ENCODE results near the gene PAX7.
"Not testable (repeated sequence)": the region's sequence is repeated elsewhere in the genome, so short reads cannot be mapped to it uniquely, and the experiment has no call there.

Gene PAX7

GRCh38 chr1:18691648-18692047 is 61.0 kb downstream of the PAX7 start:
- WGBS, 2 experiments (ENCODE audit: insufficient coverage in 2 of 2) = 94% methylated on average over 14 to 18 of the region's 20 CpGs
- Histone ChIP-seq H3K9me3 (ENCODE audit: control insufficient read depth, low read length) (no peaks in the 10 kb centered on the region), H3K36me3 (ENCODE audit: control insufficient read depth, insufficient read depth, low read length) (no peaks in the 10 kb centered on the region), H3K4me3 (ENCODE audit: extremely low read depth, insufficient read depth, low read length, poor library complexity, severe bottlenecking) (no peak overlapping the region), H3K4me1 (ENCODE audit: control insufficient read depth, insufficient read depth, low read length, poor library complexity, severe bottlenecking) (peaks cover 10% of the 10 kb centered on the region), H3K27ac (ENCODE audit: low read depth, low read length, severe bottlenecking) (no peak overlapping the region)

GRCh38 chr1:18693256-18694098 is 62.8 kb downstream of the PAX7 start:
- Histone ChIP-seq H3K36me3 (ENCODE audit: control insufficient read depth, insufficient read depth, low read length) (no peaks in the 10 kb centered on the region), H3K27ac (ENCODE audit: low read depth, low read length, severe bottlenecking) (no peak overlapping the region), H3K4me3 (ENCODE audit: extremely low read depth, insufficient read depth, low read length, poor library complexity, severe bottlenecking) (no peak overlapping the region), H3K4me1 (ENCODE audit: control insufficient read depth, insufficient read depth, low read length, poor library complexity, severe bottlenecking) (peaks cover 10% of the 10 kb centered on the region), H3K9me3 (ENCODE audit: control insufficient read depth, low read length) (no peaks in the 10 kb centered on the region)
- WGBS, 2 experiments (ENCODE audit: insufficient coverage in 2 of 2) = 48 to 50% methylated on average over 15 to 23 of the region's 25 CpGs

GRCh38 chr1:18694289-18694688 is 63.6 kb downstream of the PAX7 start:
- H3K36me3 ChIP-seq (ENCODE audit: control insufficient read depth, insufficient read depth, low read length); H3K4me3 ChIP-seq (ENCODE audit: extremely low read depth, insufficient read depth, low read length, poor library complexity, severe bottlenecking); H3K9me3 ChIP-seq (ENCODE audit: control insufficient read depth, low read length); H3K27ac ChIP-seq (ENCODE audit: low read depth, low read length, severe bottlenecking); H3K4me1 ChIP-seq (ENCODE audit: control insufficient read depth, insufficient read depth, low read length, poor library complexity, severe bottlenecking): not testable (repeated sequence)
- WGBS, 2 experiments (ENCODE audit: insufficient coverage in 2 of 2) = 88 to 100% methylated on average over 3 to 4 of the region's 7 CpGs

- H3K27ac ChIP-seq (ENCODE audit: low read depth, low read length, severe bottlenecking) = no peak overlapping the region
- no peaks in the 10 kb centered on the region for H3K36me3 ChIP-seq (ENCODE audit: control insufficient read depth, insufficient read depth, low read length)
- H3K9me3 ChIP-seq (ENCODE audit: control insufficient read depth, low read length) = no peaks in the 10 kb centered on the region
- 71% methylated on average over 1 of the region's 1 CpG; no CpG with 5 or more reads in 1 of the 2 experiments for WGBS, 2 experiments (ENCODE audit: insufficient coverage in 2 of 2)
- peaks cover 10% of the 10 kb centered on the region for H3K4me1 ChIP-seq (ENCODE audit: control insufficient read depth, insufficient read depth, low read length, poor library complexity, severe bottlenecking)
- no peak overlapping the region for H3K4me3 ChIP-seq (ENCODE audit: extremely low read depth, insufficient read depth, low read length, poor library complexity, severe bottlenecking)
Observed at GRCh38 chr1:18697541-18697940, 66.9 kb downstream of the PAX7 start.

GRCh38 chr1:18700530-18700929 is 69.9 kb downstream of the PAX7 start:
- H3K36me3 ChIP-seq (ENCODE audit: control insufficient read depth, insufficient read depth, low read length) = no peaks in the 10 kb centered on the region
- no peaks in the 10 kb centered on the region for H3K4me1 ChIP-seq (ENCODE audit: control insufficient read depth, insufficient read depth, low read length, poor library complexity, severe bottlenecking)
- no peak overlapping the region for H3K4me3 ChIP-seq (ENCODE audit: extremely low read depth, insufficient read depth, low read length, poor library complexity, severe bottlenecking)
- WGBS, 2 experiments (ENCODE audit: insufficient coverage in 2 of 2) = 90 to 96% methylated on average over 12 of the region's 12 CpGs
- H3K27ac ChIP-seq (ENCODE audit: low read depth, low read length, severe bottlenecking) = no peak overlapping the region
- no peaks in the 10 kb centered on the region for H3K9me3 ChIP-seq (ENCODE audit: control insufficient read depth, low read length)

GRCh38 chr1:18701183-18701582 is 70.5 kb downstream of the PAX7 start:
- 92 to 98% methylated on average over 7 of the region's 7 CpGs for WGBS, 2 experiments (ENCODE audit: insufficient coverage in 2 of 2)
- no peak overlapping the region for H3K4me3 ChIP-seq (ENCODE audit: extremely low read depth, insufficient read depth, low read length, poor library complexity, severe bottlenecking)
- H3K4me1 ChIP-seq (ENCODE audit: control insufficient read depth, insufficient read depth, low read length, poor library complexity, severe bottlenecking) = no peaks in the 10 kb centered on the region
- no peak overlapping the region for H3K27ac ChIP-seq (ENCODE audit: low read depth, low read length, severe bottlenecking)
- no peaks in the 10 kb centered on the region for H3K36me3 ChIP-seq (ENCODE audit: control insufficient read depth, insufficient read depth, low read length)
- no peaks in the 10 kb centered on the region for H3K9me3 ChIP-seq (ENCODE audit: control insufficient read depth, low read length)

GRCh38 chr1:18703041-18703621 is 72.5 kb downstream of the PAX7 start:
- Histone ChIP-seq H3K4me3 (ENCODE audit: extremely low read depth, insufficient read depth, low read length, poor library complexity, severe bottlenecking) (no peak overlapping the region), H3K36me3 (ENCODE audit: control insufficient read depth, insufficient read depth, low read length) (no peaks in the 10 kb centered on the region)
- WGBS, 2 experiments (ENCODE audit: insufficient coverage in 2 of 2) = 57 to 72% methylated on average over 20 of the region's 21 CpGs

GRCh38 chr1:18705811-18706210 is 75.2 kb downstream of the PAX7 start:
- no peaks in the 10 kb centered on the region for H3K4me1 ChIP-seq (ENCODE audit: control insufficient read depth, insufficient read depth, low read length, poor library complexity, severe bottlenecking)
- no peaks in the 10 kb centered on the region for H3K9me3 ChIP-seq (ENCODE audit: control insufficient read depth, low read length)
- H3K4me3 ChIP-seq (ENCODE audit: extremely low read depth, insufficient read depth, low read length, poor library complexity, severe bottlenecking) = no peak overlapping the region
- H3K27ac ChIP-seq (ENCODE audit: low read depth, low read length, severe bottlenecking) = no peak overlapping the region
- WGBS, 2 experiments (ENCODE audit: insufficient coverage in 2 of 2) = 80 to 88% methylated on average over 11 to 12 of the region's 12 CpGs
- H3K36me3 ChIP-seq (ENCODE audit: control insufficient read depth, insufficient read depth, low read length) = no peaks in the 10 kb centered on the region

More at GRCh38 chr1:18703041-18703621, 72.5 kb downstream of the PAX7 start:
- H3K27ac ChIP-seq (ENCODE audit: low read depth, low read length, severe bottlenecking) = no peak overlapping the region
- H3K4me1 ChIP-seq (ENCODE audit: control insufficient read depth, insufficient read depth, low read length, poor library complexity, severe bottlenecking) = no peaks in the 10 kb centered on the region
- no peaks in the 10 kb centered on the region for H3K9me3 ChIP-seq (ENCODE audit: control insufficient read depth, low read length)

- Histone ChIP-seq H3K27ac (ENCODE audit: low read depth, low read length, severe bottlenecking) (no peak overlapping the region), H3K4me1 (ENCODE audit: control insufficient read depth, insufficient read depth, low read length, poor library complexity, severe bottlenecking) (no peaks in the 10 kb centered on the region), H3K36me3 (ENCODE audit: control insufficient read depth, insufficient read depth, low read length) (no peaks in the 10 kb centered on the region), H3K4me3 (ENCODE audit: extremely low read depth, insufficient read depth, low read length, poor library complexity, severe bottlenecking) (no peak overlapping the region), H3K9me3 (ENCODE audit: control insufficient read depth, low read length) (no peaks in the 10 kb centered on the region)
- 84 to 87% methylated on average over 4 of the region's 6 CpGs for WGBS, 2 experiments (ENCODE audit: insufficient coverage in 2 of 2)
Observed at GRCh38 chr1:18707696-18708257, 77.1 kb downstream of the PAX7 start.

GRCh38 chr1:18710002-18710401 is 79.4 kb downstream of the PAX7 start:
- no peak overlapping the region for H3K4me3 ChIP-seq (ENCODE audit: extremely low read depth, insufficient read depth, low read length, poor library complexity, severe bottlenecking)
- no peak overlapping the region for H3K27ac ChIP-seq (ENCODE audit: low read depth, low read length, severe bottlenecking)
- whole genome bisulfite sequencing, 2 experiments (ENCODE audit: insufficient coverage in 2 of 2) = 61 to 80% methylated on average over 1 to 2 of the region's 3 CpGs
- H3K4me1 ChIP-seq (ENCODE audit: control insufficient read depth, insufficient read depth, low read length, poor library complexity, severe bottlenecking) = no peaks in the 10 kb centered on the region
- H3K9me3 ChIP-seq (ENCODE audit: control insufficient read depth, low read length) = no peaks in the 10 kb centered on the region
- H3K36me3 ChIP-seq (ENCODE audit: control insufficient read depth, insufficient read depth, low read length) = no peaks in the 10 kb centered on the region

GRCh38 chr1:18711003-18711402 is 80.4 kb downstream of the PAX7 start:
- Histone ChIP-seq H3K4me1 (ENCODE audit: control insufficient read depth, insufficient read depth, low read length, poor library complexity, severe bottlenecking) (no peaks in the 10 kb centered on the region), H3K9me3 (ENCODE audit: control insufficient read depth, low read length) (no peaks in the 10 kb centered on the region), H3K27ac (ENCODE audit: low read depth, low read length, severe bottlenecking) (no peak overlapping the region), H3K36me3 (ENCODE audit: control insufficient read depth, insufficient read depth, low read length) (no peaks in the 10 kb centered on the region), H3K4me3 (ENCODE audit: extremely low read depth, insufficient read depth, low read length, poor library complexity, severe bottlenecking) (no peak overlapping the region)
- WGBS, 2 experiments (ENCODE audit: insufficient coverage in 2 of 2) = 82 to 93% methylated on average over 5 to 6 of the region's 8 CpGs
